K562 treated with DMSO at 1 percent for 4 hours (cell line): ENCODE results near the gene ARHGAP44. TPM values are rescaled to one million over a fixed set of nuclear protein-coding genes. Genes with fewer than 3 reads are reported as not detected.

ENCODE experiments used
- total RNA-seq: library from RNA; unstranded; fragments of 300-600 nt; gene quantifications from 2 replicates; pipeline ENCODE4 v1.2.3, GENCODE V29; 2022; ENCODE audit not compliant: insufficient read depth

ARHGAP44 gene
- total RNA-seq = not detected in 2 replicates

GRCh38 chr17:12789481-12790248 is at the start of gene ARHGAP44:
ARHGAP44 (plus strand) TSS chr17:12789498; CDS start chr17:12789839, 341 bp downstream.

GRCh38 chr17:13017655-13018459 is 228.6 kb downstream of the ARHGAP44 start, which contains the start of gene ELAC2:
ELAC2 (minus strand) TSS chr17:13018027; CDS start chr17:13017947, 80 bp downstream.

Other genes starting within 250 kb of the ARHGAP44 start
- gene MYOCD, start 123.6 kb upstream of the ARHGAP44 start, total RNA-seq = not detected in 2 replicates
- 32.4 and 37.1 TPM in 2 replicates for gene ELAC2, start 228.5 kb downstream of the ARHGAP44 start, total RNA-seq